H1 (cell line): ENCODE data around the gene CAMTA2. TPM values are rescaled to one million over a fixed set of nuclear protein-coding genes. Genes with fewer than 3 reads are reported as not detected.

Experiments used
- CTCF ChIA-PET: fragments of 300-600 bp; sonication (Branson Sonifier 250); formaldehyde crosslinking; loops from one replicate; lab custom pipeline; 2021; ENCODE audit not compliant: partially characterized antibody; lab: Charles Lee
- POLR2A ChIA-PET: fragments of 300-600 bp; sonication (Branson Sonifier 250); formaldehyde crosslinking; loops from one replicate; lab custom pipeline; 2021; ENCODE audit warnings: inconsistent platforms; ENCODE audit not compliant: partially characterized antibody; lab: Charles Lee
- DNase-seq, 2 experiments: peaks; one replicate each; pipeline versions ENCODE4 v3.0.0 to v3.0.0-alpha.2; 2010 to 2022; ENCODE audit warnings: low spot score in 2 of 2, low read depth in 1 of 2, mixed read lengths in 1 of 2
- FAIRE-seq: peaks from 2 replicates; lab custom pipeline; 2011; peaks lifted over from hg19 to GRCh38; lab: Jason Lieb, UNC
- H2AFZ ChIP-seq: 2 replicates; pipeline ENCODE4 v1.8.1; 2012; ENCODE audit warnings: low read length, inconsistent platforms
- H2AK5ac ChIP-seq: 2 replicates; pipeline ENCODE4 v1.6.1; 2013; ENCODE audit warnings: low read depth, low read length
- H2BK120ac ChIP-seq: replicated peaks from 2 replicates; pipeline ENCODE3; 2013; ENCODE audit warnings: low read depth, low read length, inconsistent platforms
- H2BK12ac ChIP-seq: 2 replicates; pipeline ENCODE4 v1.6.1; 2013; ENCODE audit warnings: low read depth, low read length
- H2BK15ac ChIP-seq: 2 replicates; pipeline ENCODE4 v1.6.1; 2013; ENCODE audit warnings: low read length
- H2BK20ac ChIP-seq: 2 replicates; pipeline ENCODE4 v1.6.1; 2013; ENCODE audit warnings: low read length
- H2BK5ac ChIP-seq: 2 replicates; pipeline ENCODE4 v1.6.1; 2013; ENCODE audit warnings: low read depth, low read length
- H3K14ac ChIP-seq: 2 replicates; pipeline ENCODE4 v1.6.1; 2013; ENCODE audit warnings: inconsistent platforms; ENCODE audit not compliant: insufficient read length
- H3K18ac ChIP-seq: 2 replicates; pipeline ENCODE4 v1.6.1; 2013; ENCODE audit warnings: low read length; ENCODE audit errors: extremely low read depth
- H3K23ac ChIP-seq: 2 replicates; pipeline ENCODE4 v1.6.1; 2013; ENCODE audit warnings: inconsistent platforms; ENCODE audit not compliant: insufficient read length
- H3K23me2 ChIP-seq: 2 replicates; pipeline ENCODE4 v1.6.1; 2013; ENCODE audit warnings: low read depth, low read length
- H3K27ac ChIP-seq: 2 replicates; pipeline ENCODE4 v1.6.1; 2011; ENCODE audit warnings: low read depth, low read length, inconsistent platforms
- H3K27me3 ChIP-seq, 4 experiments: replicated peaks in 1 of 4; 1 replicate in 1 of 4; 2 replicates in 3 of 4; pipeline versions ENCODE4 v1.6.1 to v1.8.1; 2011 to 2013; ENCODE audit warnings: low read length in 3 of 4, mild to moderate bottlenecking in 3 of 4, inconsistent platforms in 2 of 4, mixed read lengths in 2 of 4, moderate library complexity in 1 of 4; ENCODE audit not compliant: control insufficient read depth in 3 of 4, insufficient read depth in 3 of 4; ENCODE audit errors: extremely low read depth in 1 of 4
- H3K36me3 ChIP-seq, 4 experiments: 2 replicates each; pipeline versions ENCODE4 v1.6.1 to v1.8.1; 2011 to 2013; ENCODE audit warnings: mild to moderate bottlenecking in 4 of 4, low read length in 3 of 4, moderate library complexity in 2 of 4, control low read depth in 1 of 4, inconsistent platforms in 1 of 4; ENCODE audit not compliant: insufficient read depth in 4 of 4, control insufficient read depth in 2 of 4
- H3K4ac ChIP-seq: replicated peaks from 2 replicates; pipeline ENCODE3; 2013; ENCODE audit warnings: low read length, low read depth, mixed read lengths, inconsistent platforms; ENCODE audit not compliant: insufficient read length
- H3K4me1 ChIP-seq, 4 experiments: replicated peaks in 1 of 4; 1 replicate in 1 of 4; 2 replicates in 3 of 4; pipeline versions ENCODE4 v1.6.1 to v1.8.1; 2011 to 2013; ENCODE audit warnings: low read length in 3 of 4, inconsistent platforms in 2 of 4, mixed read lengths in 1 of 4; ENCODE audit not compliant: insufficient read depth in 4 of 4, control insufficient read depth in 3 of 4
- H3K4me2 ChIP-seq, 2 experiments: 2 replicates each; pipeline versions ENCODE4 v1.6.1 to v1.8.1; 2011 to 2013; ENCODE audit warnings: low read depth in 2 of 2, low read length in 2 of 2, control low read depth in 1 of 2, inconsistent platforms in 1 of 2, mild to moderate bottlenecking in 1 of 2; ENCODE audit not compliant: insufficient read depth in 1 of 2
- H3K4me3 ChIP-seq, 4 experiments: fragments of 200-600, 300-600 bp in 1 of 4; sonication (generic), shearing (Covaris generic), sonication (Bioruptor Twin) in 1 of 4; 2 replicates each; pipeline versions ENCODE4 v1.5.1 to v1.8.1; 2011 to 2016; ENCODE audit warnings: low read length in 4 of 4, low read depth in 3 of 4, control low read depth in 2 of 4, inconsistent platforms in 2 of 4, mild to moderate bottlenecking in 2 of 4, mixed read lengths in 1 of 4, moderate library complexity in 1 of 4; ENCODE audit not compliant: insufficient read depth in 2 of 4; ENCODE audit errors: extremely low read depth in 1 of 4
- H3K56ac ChIP-seq: replicated peaks from 2 replicates; pipeline ENCODE3; 2013; ENCODE audit warnings: low read depth, mild to moderate bottlenecking, mixed read lengths, low read length, inconsistent platforms; ENCODE audit not compliant: insufficient read length
- H3K79me1 ChIP-seq: 2 replicates; pipeline ENCODE4 v1.6.1; 2013; ENCODE audit warnings: low read depth, low read length, control low read depth
- H3K79me2 ChIP-seq, 2 experiments: 2 replicates each; pipeline versions ENCODE4 v1.6.1 to v1.8.1; 2012 to 2013; ENCODE audit warnings: low read length in 2 of 2, mild to moderate bottlenecking in 2 of 2, inconsistent platforms in 1 of 2; ENCODE audit not compliant: insufficient read depth in 2 of 2, control insufficient read depth in 1 of 2
- H3K9ac ChIP-seq, 4 experiments: replicated peaks in 1 of 4; 1 replicate in 1 of 4; 2 replicates in 3 of 4; pipeline versions ENCODE4 v1.6.1 to v1.8.1; 2011 to 2013; ENCODE audit warnings: low read depth in 3 of 4, low read length in 3 of 4, control low read depth in 2 of 4, mild to moderate bottlenecking in 2 of 4, moderate library complexity in 2 of 4, inconsistent platforms in 1 of 4; ENCODE audit errors: extremely low read depth in 1 of 4
- H3K9me3 ChIP-seq, 2 experiments: 2 replicates each; pipeline versions ENCODE4 v1.6.1 to v1.8.1; 2012 to 2013; ENCODE audit warnings: mild to moderate bottlenecking in 2 of 2, moderate library complexity in 2 of 2, control low read depth in 1 of 2, inconsistent platforms in 1 of 2, low read depth in 1 of 2, low read length in 1 of 2, mixed read lengths in 1 of 2; ENCODE audit not compliant: insufficient read depth in 2 of 2
- H4K20me1 ChIP-seq, 2 experiments: replicated peaks in 1 of 2; 2 replicates each; pipeline versions ENCODE3 to v1.8.1; 2011 to 2013; ENCODE audit warnings: inconsistent platforms in 2 of 2, low read length in 2 of 2, mild to moderate bottlenecking in 1 of 2; ENCODE audit not compliant: insufficient read depth in 2 of 2, control insufficient read depth in 1 of 2
- H4K5ac ChIP-seq: 2 replicates; pipeline ENCODE4 v1.6.1; 2013; ENCODE audit warnings: low read length, low read depth, mixed read lengths, inconsistent platforms; ENCODE audit not compliant: insufficient read length
- H4K8ac ChIP-seq: 2 replicates; pipeline ENCODE4 v1.8.0; 2013; ENCODE audit warnings: mild to moderate bottlenecking, moderate library complexity, low read length, inconsistent platforms; ENCODE audit not compliant: insufficient read depth; ENCODE audit errors: extremely low read depth
- H4K91ac ChIP-seq: replicated peaks from 2 replicates; pipeline ENCODE3; 2013; ENCODE audit warnings: low read length, mixed read lengths, inconsistent platforms; ENCODE audit not compliant: insufficient read length
- BRCA1 ChIP-seq: IDR thresholded peaks from 2 replicates; pipeline ENCODE4 v1.6.1; 2012; ENCODE audit warnings: low read depth, low read length, improper control_type of control experiment
- polyA plus RNA-seq, 7 experiments: library from polyadenylated mRNA; depleted of rRNA in 3 of 7; stranded (reverse) in 5 of 7; unstranded in 2 of 7; fragments of >200 nt in 5 of 7; fragments of 200-250 nt in 2 of 7; gene quantifications; 1 replicate in 5 of 7; 2 replicates in 1 of 7; 4 replicates in 1 of 7; pipeline versions ENCODE4 v1.2.1 to v1.2.3, GENCODE V29; 2011 to 2013; ENCODE audit warnings: missing spikeins in 2 of 7, mixed read lengths in 2 of 7
- total RNA-seq: library from RNA; stranded (reverse); fragmentation: NEBNext Ultra II Directional; extraction: Animal tissue kit (Norgen Biotek cat#: 25700); gene quantifications from 2 replicates; pipeline ENCODE4 v1.2.1, GENCODE V29; 2021

Gene CAMTA2
- total and polyA plus RNA-seq, 2 of the 8 experiments (the other 6 are each of a cell fraction or from before 2014, with no cell fraction given), result 5.5 to 12.0 TPM

GRCh38 chr17:4978726-4979125 lies 8.7 kb downstream of the CAMTA2 start:
- Histone ChIP-seq H3K23me2 (peaks cover 2% of the 10 kb centered on the region; the same call in 1 of the 2 replicates), H3K27ac (no peak overlapping the region), H3K9me3 (no peaks in the 10 kb centered on the region), H4K5ac (no peak overlapping the region), H2AK5ac (no peak overlapping the region), H3K36me3 (no peaks in the 10 kb centered on the region; a peak in 1 of 8 replicates), H2BK12ac (no peak overlapping the region), H3K4me2 (no peak overlapping the region), H3K27me3 (peaks cover 0 to 40% (median 32%) of the 10 kb centered on the region in 4 experiments; a peak in 6 of 7 replicates), H3K4ac (no peak overlapping the region), H3K18ac (no peak overlapping the region), H3K4me1 (peaks cover 0 to 4% (median 3%) of the 10 kb centered on the region in 4 experiments; a peak in 3 of 7 replicates), H4K8ac (no peak overlapping the region), H4K20me1 (peaks cover 0 to 3% of the 10 kb centered on the region in 2 experiments), H2BK20ac (no peak overlapping the region), H3K4me3 (no peak overlapping the region), H3K79me1 (no peaks in the 10 kb centered on the region), H3K56ac (no peak overlapping the region), H4K91ac (no peak overlapping the region), H2BK5ac (no peak overlapping the region), H2BK120ac (no peak overlapping the region), H3K9ac (no peak overlapping the region), H3K79me2 (no peaks in the 10 kb centered on the region), H3K14ac (no peak overlapping the region), H3K23ac (no peak overlapping the region), H2BK15ac (no peak overlapping the region), H2AFZ (no peak overlapping the region)
- CTCF ChIA-PET, result interaction anchor here (0.9 to 4.7 kb wide), 7 partner anchors 12 to 90 kb away, joined by 3 to 43 read pairs (median 5); partner anchors contain the start of genes CAMTA2 and SPAG7
- FAIRE-seq (no peak), DNase-seq (no peak)
- TF ChIP-seq BRCA1, result no peak
- POLR2A ChIA-PET, result interaction anchor here (0.5 to 6.1 kb wide), 9 partner anchors 9 to 121 kb away, joined by 3 to 62 read pairs (median 3); partner anchors contain the start of genes CAMTA2, INCA1, KIF1C and PFN1
